Stimulated activated CD8-positive, alpha-beta memory T cell treated with anti-CD3 and anti-CD28 coated beads, Interleukin-15, amount 100 ng/mL, for 4 hours (primary cell): ENCODE results near the gene CSDE1.

Experiments
- DNase-seq, 2 donors: peaks; one replicate each; pipeline ENCODE4 v3.0.0-alpha.2; 2020; ENCODE audit warnings: low read depth in 2 of 2

Gene CSDE1

DNA sequence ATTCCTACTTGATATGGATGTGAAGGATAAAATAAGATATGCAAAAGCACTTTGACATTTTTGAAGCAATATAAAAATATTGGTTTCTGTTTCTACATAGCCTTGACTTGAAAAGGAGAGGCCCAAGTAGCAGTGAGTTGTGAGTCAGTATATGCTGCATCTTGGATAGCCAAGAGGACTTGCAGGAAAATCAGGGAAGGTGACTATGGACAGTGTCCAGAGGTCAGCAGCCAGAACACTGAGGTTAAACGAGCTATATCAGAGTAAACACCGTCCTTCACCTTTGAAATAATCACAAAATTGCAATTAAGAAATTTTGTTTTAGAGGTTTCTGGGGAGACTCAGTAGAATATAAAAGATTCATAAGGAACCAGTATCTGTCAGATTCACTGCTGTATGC is 55.9 kb downstream of the CSDE1 start:
- no peak for DNase-seq

- no peak for DNase-seq
Observed at GRCh38 chr1:114700036-114700600, 57.7 kb downstream of the CSDE1 start.

GRCh38 chr1:114696810-114697209 is 61.0 kb downstream of the CSDE1 start:
- DNase-seq: no peak

GRCh38 chr1:114695430-114696058 is 62.2 kb downstream of the CSDE1 start, which contains the start of gene AMPD1:
Gene AMPD1 (minus strand): TSS chr1:114695546. CDS start chr1:114695471, 75 bp downstream.
- DNase-seq: no peak

DNA sequence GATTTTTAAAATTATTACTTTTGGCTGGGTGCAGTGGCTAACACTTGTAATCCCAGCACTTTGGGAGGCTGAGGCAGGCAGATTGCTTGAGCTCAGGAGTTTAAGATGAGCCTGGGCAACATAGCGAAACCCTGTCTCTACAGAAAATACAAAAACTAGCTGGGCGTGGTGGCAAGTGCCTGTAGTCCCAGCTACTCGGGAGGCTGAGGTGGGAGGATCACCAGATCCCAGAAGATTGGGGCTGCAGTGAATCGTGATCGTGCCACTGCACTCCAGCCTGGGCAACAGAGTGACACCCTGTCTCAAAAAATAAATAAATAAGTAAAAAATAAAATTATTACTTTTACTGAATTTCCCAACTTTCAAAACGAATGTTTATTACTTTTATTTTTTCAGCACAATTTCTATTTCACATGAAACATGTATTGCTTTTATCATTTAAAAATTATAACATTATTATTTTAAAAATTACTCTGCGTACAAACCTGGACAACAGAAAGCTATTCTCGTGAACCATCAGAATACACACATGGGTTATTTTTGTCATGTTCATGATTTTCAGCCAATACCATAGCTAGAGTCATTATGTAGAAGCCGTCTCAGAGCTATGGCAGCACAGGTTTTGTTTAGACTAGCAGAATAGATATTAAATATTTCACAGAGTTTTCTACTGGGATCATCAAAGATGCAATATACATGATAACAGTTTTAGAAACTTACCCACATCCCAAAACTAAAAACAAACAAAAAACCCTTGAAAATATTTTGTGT is 63.1 kb downstream of the CSDE1 start:
- no peak for DNase-seq

- no peak for DNase-seq
Observed at GRCh38 chr1:114692947-114693346, 64.8 kb downstream of the CSDE1 start.

GRCh38 chr1:114691061-114691460 is 66.7 kb downstream of the CSDE1 start:
- DNase-seq: no peak

- no peak for DNase-seq
Observed at GRCh38 chr1:114690148-114690547, 67.6 kb downstream of the CSDE1 start.

- no peak for DNase-seq
Observed at GRCh38 chr1:114688526-114688925, 69.3 kb downstream of the CSDE1 start.

DNA sequence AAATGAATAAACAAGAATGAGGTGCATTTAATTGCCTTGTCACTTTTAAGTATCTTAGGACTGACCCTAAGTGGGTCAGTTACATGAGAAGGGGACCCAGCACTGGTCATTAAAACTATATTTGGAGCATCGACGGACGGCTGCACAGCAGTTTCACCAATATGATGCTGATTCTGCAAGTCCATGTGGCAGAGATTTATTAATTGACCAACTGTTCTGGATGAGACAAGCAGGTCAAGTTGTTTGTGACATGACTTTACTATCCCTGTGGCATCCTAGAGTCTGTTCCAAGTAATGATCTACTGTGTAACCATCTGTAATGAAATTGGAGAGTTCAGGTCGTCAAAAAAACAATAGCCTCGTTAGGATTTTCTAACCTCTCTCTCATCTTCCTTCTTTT is 71.9 kb downstream of the CSDE1 start:
- DNase-seq: no peak

- DNase-seq: no peak
Observed at GRCh38 chr1:114677691-114678090, 80.1 kb downstream of the CSDE1 start.

DNA sequence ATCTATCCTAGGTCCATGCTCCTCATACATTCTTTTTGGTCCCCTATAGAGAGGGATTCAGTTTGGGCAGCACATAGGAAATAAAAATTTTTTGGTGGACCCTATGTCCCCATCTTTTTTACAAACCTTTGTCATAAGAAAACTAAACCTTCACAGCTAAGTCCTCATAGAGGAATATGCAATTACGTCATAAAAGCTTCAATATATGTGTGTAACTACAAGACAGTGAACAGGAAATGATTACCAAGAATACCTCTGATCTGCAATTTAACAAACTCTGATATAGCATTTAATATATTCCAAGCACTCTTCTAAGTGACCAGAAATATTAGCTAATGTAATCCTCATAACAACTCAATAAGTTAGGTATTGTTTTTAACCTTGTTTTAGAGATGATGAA is 81.7 kb downstream of the CSDE1 start:
- no peak for DNase-seq

- DNase-seq: no peak
Observed at GRCh38 chr1:114671939-114672275, 85.9 kb downstream of the CSDE1 start.

DNA sequence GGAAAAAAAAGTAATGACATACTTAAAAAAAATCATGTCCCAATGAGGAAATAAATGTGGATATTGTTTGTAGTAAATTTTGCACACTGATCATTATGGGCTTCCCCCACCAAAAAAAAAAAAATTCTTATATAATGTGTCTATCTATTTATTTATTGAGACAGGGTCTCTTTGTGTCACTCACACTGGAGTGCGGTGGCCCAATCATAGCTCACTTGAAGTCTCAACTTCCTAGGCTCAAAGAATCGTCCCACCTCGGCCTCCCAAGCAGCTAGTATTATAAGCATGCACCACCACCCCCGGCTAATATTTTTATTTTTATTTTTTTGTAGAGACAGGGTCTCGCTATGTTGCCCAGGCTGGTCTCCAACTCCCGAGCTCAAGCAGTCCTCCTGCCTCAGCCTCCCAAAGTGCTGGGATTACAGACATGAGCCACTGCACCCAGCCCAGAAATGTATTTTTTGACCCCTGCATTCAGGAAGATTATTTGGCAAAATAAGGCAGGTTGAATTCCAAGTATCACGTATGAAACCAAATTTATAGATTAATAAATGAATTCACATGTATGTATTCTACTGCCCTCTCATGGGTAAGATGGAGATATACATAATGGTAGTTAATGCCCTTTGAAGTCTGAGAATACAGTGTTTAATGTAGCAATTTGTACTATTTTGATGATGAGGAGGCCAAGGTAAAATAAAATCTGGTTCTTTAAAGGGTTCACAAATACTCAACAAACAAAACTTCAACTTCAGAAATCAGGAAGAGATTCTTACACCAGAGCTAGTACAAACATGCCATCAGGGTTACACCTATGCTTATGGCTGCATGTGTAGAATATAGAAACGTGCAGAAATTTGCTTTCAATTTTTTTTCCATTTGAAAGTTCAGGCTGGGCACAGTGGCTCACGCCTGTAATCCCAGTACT is 86.5 kb downstream of the CSDE1 start:
- DNase-seq: no peak

- peak; percentile 70 to 72 for DNase-seq
Observed at GRCh38 chr1:114670083-114671010, 87.4 kb downstream of the CSDE1 start.

- DNase-seq: no peak
Observed at GRCh38 chr1:114669562-114670082, 88.2 kb downstream of the CSDE1 start, which contains the start of gene DENND2C. Gene DENND2C (minus strand): TSS chr1:114670049. CDS start chr1:114625984, 44,065 bp downstream.

- DNase-seq: no peak
Observed at GRCh38 chr1:114668784-114669561, 88.8 kb downstream of the CSDE1 start.

GRCh38 chr1:114668373-114668772 is 89.4 kb downstream of the CSDE1 start:
- no peak for DNase-seq

- DNase-seq: no peak
Observed at GRCh38 chr1:114666954-114667353, 90.8 kb downstream of the CSDE1 start.
